ENCODE measurements around the gene FGGY. TPM values are rescaled to one million over a fixed set of nuclear protein-coding genes. Genes with fewer than 3 reads are reported as not detected.

FGGY gene
- total RNA-seq, 1 donor from 2014 or later, result 31.2 TPM

- Histone ChIP-seq H3K4me3 (no peak overlapping the region), H3K4me1 (peaks cover 24% of the 10 kb centered on the region), H3K36me3 (no peaks in the 10 kb centered on the region), H3K9me3 (replicated peaks) (no peaks in the 10 kb centered on the region), H3K27me3 (ENCODE audit: low read depth) (no peaks in the 10 kb centered on the region), H3K27ac (replicated peaks) (no peak overlapping the region)
- intact Hi-C loops (cut with micrococcal nuclease), result loop anchor here (10.0 kb wide), 1 partner anchor 95 kb away; no protein-coding TSS in a partner anchor
- DNase-seq, result no peak
- TF ChIP-seq CTCF (IDR thresholded peaks at IDR 0.05; ENCODE audit: borderline replicate concordance), result no peak
Measured at GRCh38 chr1:59289570-59289969, 7.3 kb upstream of the FGGY start.

GRCh38 chr1:59290193-59290949 lies 6.5 kb upstream of the FGGY start:
- no peak overlapping the region for H3K4me3 ChIP-seq
- intact Hi-C loops (cut with micrococcal nuclease), result loop anchor here (10.0 kb wide), 2 partner anchors 414 to 506 kb away; partner anchors contain the start of gene JUN
- peak; percentile 54 for TF ChIP-seq CTCF (IDR thresholded peaks at IDR 0.05; ENCODE audit: borderline replicate concordance)
- H3K4me1 ChIP-seq, result peaks cover 25% of the 10 kb centered on the region
- no peaks in the 10 kb centered on the region for H3K9me3 ChIP-seq (replicated peaks)
- no peak for DNase-seq
- H3K27me3 ChIP-seq (ENCODE audit: low read depth), result no peaks in the 10 kb centered on the region
- no peaks in the 10 kb centered on the region for H3K36me3 ChIP-seq
- no peak overlapping the region for H3K27ac ChIP-seq (replicated peaks)

GRCh38 chr1:59291561-59291960 lies 5.3 kb upstream of the FGGY start:
- Histone ChIP-seq H3K4me3 (no peak overlapping the region), H3K36me3 (no peaks in the 10 kb centered on the region), H3K9me3 (replicated peaks) (no peaks in the 10 kb centered on the region), H3K27ac (replicated peaks) (no peak overlapping the region), H3K4me1 (peaks cover 35% of the 10 kb centered on the region), H3K27me3 (ENCODE audit: low read depth) (no peaks in the 10 kb centered on the region)
- no peak for TF ChIP-seq CTCF (IDR thresholded peaks at IDR 0.05; ENCODE audit: borderline replicate concordance)
- no peak for DNase-seq
- intact Hi-C loops (cut with micrococcal nuclease), result loop anchor here (10.0 kb wide), 2 partner anchors 413 to 507 kb away; partner anchors contain the start of gene JUN

GRCh38 chr1:59292562-59292961 lies 4.3 kb upstream of the FGGY start:
- Histone ChIP-seq H3K36me3 (no peaks in the 10 kb centered on the region), H3K4me1 (peaks cover 41% of the 10 kb centered on the region), H3K27me3 (ENCODE audit: low read depth) (no peaks in the 10 kb centered on the region), H3K9me3 (replicated peaks) (no peaks in the 10 kb centered on the region), H3K27ac (replicated peaks) (peak overlapping the region; percentile 51), H3K4me3 (no peak overlapping the region)
- TF ChIP-seq CTCF (IDR thresholded peaks at IDR 0.05; ENCODE audit: borderline replicate concordance), result no peak
- intact Hi-C loops (cut with micrococcal nuclease), result loop anchor here (10.0 kb wide), 2 partner anchors 412 to 508 kb away; partner anchors contain the start of gene JUN
- no peak for DNase-seq

- DNase-seq, result no peak
- Histone ChIP-seq H3K4me1 (peaks cover 47% of the 10 kb centered on the region), H3K27ac (replicated peaks) (peak overlapping the region; percentile 51), H3K9me3 (replicated peaks) (no peaks in the 10 kb centered on the region), H3K36me3 (no peaks in the 10 kb centered on the region), H3K27me3 (ENCODE audit: low read depth) (no peaks in the 10 kb centered on the region), H3K4me3 (no peak overlapping the region)
- no peak for TF ChIP-seq CTCF (IDR thresholded peaks at IDR 0.05; ENCODE audit: borderline replicate concordance)
- intact Hi-C loops (cut with micrococcal nuclease), result loop anchor here (10.0 kb wide), 2 partner anchors 412 to 508 kb away; partner anchors contain the start of gene JUN
Measured at GRCh38 chr1:59293206-59293605, 3.7 kb upstream of the FGGY start.

Data from left ventricle myocardium inferior (tissue), 1 donor.